Fibroblast of skin of right biceps (primary cell): ENCODE data around the gene FAM50A.
A peak's percentile ranks its signal among the peaks of the same experiment; 100 is the strongest.

Experiments used
- DNase-seq: peaks from one replicate; pipeline ENCODE4 v3.0.0-alpha.2; 2013

FAM50A gene

DNA sequence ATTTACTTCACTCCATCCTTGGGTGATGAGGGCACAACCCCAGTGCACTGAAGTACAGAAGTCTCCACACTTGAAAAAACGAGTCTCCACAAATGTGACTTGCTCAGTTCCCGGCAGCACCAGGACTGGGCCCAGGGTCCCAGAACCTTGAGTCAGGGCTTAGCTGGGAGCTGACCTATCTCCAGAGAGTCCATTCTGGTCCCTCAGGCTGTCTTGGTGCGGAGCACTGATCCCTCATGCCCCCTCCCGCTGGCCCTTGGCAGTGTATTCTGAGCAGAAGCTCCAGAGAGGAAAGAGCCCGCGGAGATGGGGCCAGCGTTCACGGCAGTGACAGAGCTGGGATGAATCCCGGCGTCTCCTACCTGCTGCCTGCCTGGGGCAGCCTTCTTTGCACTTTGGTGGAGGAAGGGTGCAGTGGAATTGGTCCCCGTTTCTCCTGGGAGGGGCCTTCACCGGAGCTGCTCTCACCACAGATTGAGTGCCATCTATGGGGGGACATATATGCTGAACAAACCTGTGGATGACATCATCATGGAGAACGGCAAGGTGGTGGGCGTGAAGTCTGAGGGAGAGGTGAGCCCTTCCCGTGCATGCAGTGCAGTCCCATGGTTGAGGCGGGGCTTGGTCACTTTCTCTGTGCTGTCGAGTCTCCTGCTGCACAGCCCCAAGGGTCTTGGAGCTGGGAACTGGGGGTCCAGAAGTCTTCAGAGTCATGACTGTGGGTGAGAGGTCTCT is 3.2 kb upstream of the FAM50A start:
- DNase-seq: no peak

GRCh38 chrX:154441564-154441963 is 2.4 kb upstream of the FAM50A start:
- no peak for DNase-seq

DNA sequence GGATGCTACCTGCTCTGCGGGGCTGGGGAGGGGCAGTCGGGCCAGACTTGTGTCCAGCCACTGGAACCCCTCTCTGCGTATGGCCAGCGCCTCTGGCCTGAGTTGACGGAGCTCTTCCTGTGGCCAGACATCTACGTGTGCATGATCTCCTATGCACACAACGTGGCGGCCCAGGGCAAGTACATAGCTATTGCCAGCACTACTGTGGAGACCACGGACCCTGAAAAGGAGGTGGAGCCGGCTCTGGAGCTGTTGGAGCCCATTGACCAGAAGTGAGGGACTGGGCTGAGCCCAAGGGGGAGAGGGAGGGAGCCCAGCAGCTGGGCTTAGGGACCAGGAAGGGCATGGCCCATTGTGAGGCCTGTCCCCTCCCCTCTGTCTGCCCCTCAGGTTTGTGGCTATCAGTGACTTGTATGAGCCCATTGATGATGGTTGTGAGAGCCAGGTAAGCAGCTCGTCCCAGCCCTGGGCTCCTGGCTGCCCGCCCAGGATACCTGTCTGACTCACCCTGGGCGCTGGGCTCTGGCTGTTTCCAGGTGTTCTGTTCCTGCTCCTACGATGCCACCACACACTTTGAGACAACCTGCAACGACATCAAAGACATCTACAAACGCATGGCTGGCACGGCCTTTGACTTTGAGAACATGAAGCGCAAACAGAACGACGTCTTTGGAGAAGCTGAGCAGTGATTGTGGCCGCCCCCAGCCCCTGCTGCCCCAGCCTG is 1.8 kb upstream of the FAM50A start:
- no peak for DNase-seq

- DNase-seq: no peak
Observed at GRCh38 chrX:154443479-154443910, 446 bp upstream of the FAM50A start.

- DNase-seq: no peak
Observed at GRCh38 chrX:154444755-154445246, 860 bp downstream of the FAM50A start.

GRCh38 chrX:154445776-154446175 is 1.8 kb downstream of the FAM50A start:
- no peak for DNase-seq

GRCh38 chrX:154446430-154446829 is 2.5 kb downstream of the FAM50A start:
- no peak for DNase-seq

DNA sequence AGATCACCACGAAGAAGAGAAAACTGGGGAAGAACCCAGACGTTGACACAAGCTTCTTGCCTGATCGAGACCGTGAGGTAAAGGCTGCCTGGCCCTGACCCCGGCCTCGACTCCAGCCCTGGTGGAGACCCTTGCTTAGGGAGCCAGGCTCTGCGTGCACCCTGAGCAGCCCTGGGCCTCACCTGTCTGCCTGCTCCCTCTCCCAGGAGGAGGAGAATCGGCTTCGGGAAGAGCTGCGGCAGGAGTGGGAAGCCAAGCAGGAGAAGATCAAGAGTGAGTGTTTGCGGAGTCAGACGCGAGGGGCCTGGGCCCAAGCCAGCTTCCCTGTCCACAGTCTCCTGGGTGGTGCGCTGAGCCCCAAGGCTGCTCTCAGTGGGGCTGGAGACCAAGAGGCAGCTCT is 4.5 kb downstream of the FAM50A start:
- DNase-seq: no peak

DNA sequence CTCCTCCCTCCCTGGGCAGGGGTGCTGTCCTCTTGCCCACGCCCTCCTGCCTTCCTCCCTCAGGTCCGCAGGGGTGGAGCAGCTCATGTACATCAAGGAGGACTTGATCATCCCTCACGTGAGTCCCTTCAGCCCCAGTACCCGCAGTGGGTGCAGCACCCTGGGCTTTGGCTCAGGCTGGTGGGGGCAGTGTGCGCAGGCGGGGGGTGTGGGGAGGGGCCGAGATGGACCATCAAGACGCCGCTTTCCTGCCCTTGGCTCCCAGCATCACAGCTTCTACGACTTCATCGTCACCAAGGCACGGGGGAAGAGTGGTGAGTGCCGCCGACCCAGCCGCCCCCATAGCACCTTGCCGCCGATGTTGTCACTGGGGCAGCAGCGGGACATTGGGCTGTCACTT is 5.7 kb downstream of the FAM50A start:
- DNase-seq: no peak

DNA sequence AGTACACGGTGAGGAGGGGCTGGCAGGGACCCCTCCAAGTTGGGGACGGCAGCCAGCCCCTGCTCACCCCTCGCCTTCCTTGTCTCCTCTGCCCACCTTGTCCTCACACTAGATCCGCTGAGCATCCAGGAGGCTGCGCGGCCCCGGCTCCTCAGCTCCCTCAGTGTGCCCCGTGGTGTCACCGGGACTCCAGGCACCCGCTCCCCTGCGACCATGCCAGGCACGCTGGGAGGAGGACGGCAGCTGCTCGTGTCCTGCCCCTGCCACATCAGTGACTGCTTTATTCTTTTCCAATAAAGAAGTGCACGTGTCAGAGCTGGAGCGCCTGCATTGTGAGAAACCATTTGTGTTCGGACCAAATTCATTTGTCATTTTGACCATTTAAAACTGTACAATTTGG is 6.4 kb downstream of the FAM50A start:
- DNase-seq: no peak

- no peak for DNase-seq
Observed at GRCh38 chrX:154452823-154453222, 8.9 kb downstream of the FAM50A start.

- DNase-seq: peak; percentile 30
Observed at GRCh38 chrX:154457491-154458115, 13.7 kb downstream of the FAM50A start.

GRCh38 chrX:154458116-154458953 is 14.4 kb downstream of the FAM50A start, which contains the start of gene PLXNA3:
TSS of gene PLXNA3 (plus strand) at chrX:154458281. CDS start at chrX:154460184, 1,903 bp downstream.
- DNase-seq: peak; percentile 57

- DNase-seq: no peak
Observed at GRCh38 chrX:154458954-154459778, 15.2 kb downstream of the FAM50A start.

- no peak for DNase-seq
Observed at GRCh38 chrX:154459832-154460231, 15.9 kb downstream of the FAM50A start.

- no peak for DNase-seq
Observed at GRCh38 chrX:154460326-154460725, 16.4 kb downstream of the FAM50A start.

DNA sequence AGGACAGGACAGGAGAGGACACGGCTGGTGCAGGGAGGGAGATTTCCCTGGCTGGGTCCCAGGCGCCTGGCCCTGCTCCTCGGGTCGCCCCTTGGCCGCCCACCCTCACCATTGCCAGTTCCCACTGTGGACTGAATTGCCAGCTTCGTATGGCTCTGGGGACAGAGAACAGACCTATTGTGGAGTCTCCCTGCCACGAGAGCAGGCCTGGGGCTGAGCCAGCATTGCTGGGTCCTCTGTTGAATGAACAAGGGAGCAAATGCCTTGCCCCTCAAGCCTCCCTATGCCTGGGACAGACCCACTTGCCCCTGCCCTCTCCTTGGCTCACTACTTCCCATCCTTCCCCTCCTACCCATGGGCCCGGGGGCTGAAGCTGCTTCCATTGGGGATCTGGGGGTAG is 18.5 kb downstream of the FAM50A start:
- no peak for DNase-seq

- DNase-seq: no peak
Observed at GRCh38 chrX:154463611-154464220, 19.8 kb downstream of the FAM50A start.

- no peak for DNase-seq
Observed at GRCh38 chrX:154464806-154465365, 20.9 kb downstream of the FAM50A start.

- DNase-seq: no peak
Observed at GRCh38 chrX:154465601-154466000, 21.7 kb downstream of the FAM50A start.

DNA sequence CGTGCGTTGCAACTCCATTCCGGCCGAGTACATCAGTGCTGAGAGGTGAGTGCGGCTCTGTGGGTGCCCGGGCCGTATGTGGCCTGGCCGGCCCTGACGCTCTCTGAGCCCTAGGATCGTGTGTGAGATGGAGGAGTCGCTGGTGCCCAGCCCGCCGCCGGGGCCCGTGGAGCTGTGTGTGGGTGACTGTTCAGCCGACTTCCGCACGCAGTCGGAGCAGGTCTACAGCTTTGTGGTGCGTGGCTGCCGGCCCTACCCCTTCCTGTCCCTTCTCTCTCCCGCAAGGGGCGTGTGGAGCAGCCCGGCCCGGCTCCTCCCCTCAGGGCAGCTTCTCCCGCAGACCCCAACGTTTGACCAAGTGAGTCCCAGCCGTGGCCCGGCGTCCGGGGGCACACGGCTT is 22.1 kb downstream of the FAM50A start:
- DNase-seq: no peak
